Vagina (tissue), 2 donors: ENCODE results near the gene NINJ1.

Source experiments
- POLR2A ChIP-seq, 2 donors: fragments of 450-650 bp; IDR thresholded peaks; one replicate each; pipeline ENCODE4 v1.6.1; 2017; ENCODE audit warnings: antibody characterized with exemption in 2 of 2, mild to moderate bottlenecking in 2 of 2, moderate library complexity in 2 of 2
- POLR2AphosphoS5 ChIP-seq, 2 donors: sonication (generic); formaldehyde crosslinking; IDR thresholded peaks; one replicate each; pipeline ENCODE4 v1.9.0; 2017; ENCODE audit warnings: antibody characterized with exemption in 2 of 2, mild to moderate bottlenecking in 2 of 2, low read depth in 1 of 2; ENCODE audit not compliant: insufficient read depth in 1 of 2
- TF ChIP-seq, protein P1 (sequence below), 3 experiments: fragments of 450-650 bp in 2 of 3; fragments of 200-600 bp in 1 of 3; sonication (generic) in 1 of 3; IDR thresholded peaks; one replicate each; pipeline ENCODE4 v1.5.1; 2017 to 2019; ENCODE audit warnings: antibody characterized with exemption in 3 of 3, mild to moderate bottlenecking in 2 of 3, moderate library complexity in 2 of 3

GRCh38 chr9:93077367-93077766 lies 56.7 kb downstream of the NINJ1 start:
- TF ChIP-seq, protein P1, sequence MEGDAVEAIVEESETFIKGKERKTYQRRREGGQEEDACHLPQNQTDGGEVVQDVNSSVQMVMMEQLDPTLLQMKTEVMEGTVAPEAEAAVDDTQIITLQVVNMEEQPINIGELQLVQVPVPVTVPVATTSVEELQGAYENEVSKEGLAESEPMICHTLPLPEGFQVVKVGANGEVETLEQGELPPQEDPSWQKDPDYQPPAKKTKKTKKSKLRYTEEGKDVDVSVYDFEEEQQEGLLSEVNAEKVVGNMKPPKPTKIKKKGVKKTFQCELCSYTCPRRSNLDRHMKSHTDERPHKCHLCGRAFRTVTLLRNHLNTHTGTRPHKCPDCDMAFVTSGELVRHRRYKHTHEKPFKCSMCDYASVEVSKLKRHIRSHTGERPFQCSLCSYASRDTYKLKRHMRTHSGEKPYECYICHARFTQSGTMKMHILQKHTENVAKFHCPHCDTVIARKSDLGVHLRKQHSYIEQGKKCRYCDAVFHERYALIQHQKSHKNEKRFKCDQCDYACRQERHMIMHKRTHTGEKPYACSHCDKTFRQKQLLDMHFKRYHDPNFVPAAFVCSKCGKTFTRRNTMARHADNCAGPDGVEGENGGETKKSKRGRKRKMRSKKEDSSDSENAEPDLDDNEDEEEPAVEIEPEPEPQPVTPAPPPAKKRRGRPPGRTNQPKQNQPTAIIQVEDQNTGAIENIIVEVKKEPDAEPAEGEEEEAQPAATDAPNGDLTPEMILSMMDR (IDR thresholded peaks at IDR 0.05): no peak
- TF ChIP-seq POLR2A (IDR thresholded peaks at IDR 0.05) (no peak), POLR2AphosphoS5 (IDR thresholded peaks at IDR 0.05; ENCODE audit: insufficient read depth in 1 of 2, low read depth in 1 of 2) (no peak)
